ENCODE results near the gene ANK3.
"Not testable (repeated sequence)": the region's sequence is repeated elsewhere in the genome, so short reads cannot be mapped to it uniquely, and the experiment has no call there.

The ANK3 gene

DNA sequence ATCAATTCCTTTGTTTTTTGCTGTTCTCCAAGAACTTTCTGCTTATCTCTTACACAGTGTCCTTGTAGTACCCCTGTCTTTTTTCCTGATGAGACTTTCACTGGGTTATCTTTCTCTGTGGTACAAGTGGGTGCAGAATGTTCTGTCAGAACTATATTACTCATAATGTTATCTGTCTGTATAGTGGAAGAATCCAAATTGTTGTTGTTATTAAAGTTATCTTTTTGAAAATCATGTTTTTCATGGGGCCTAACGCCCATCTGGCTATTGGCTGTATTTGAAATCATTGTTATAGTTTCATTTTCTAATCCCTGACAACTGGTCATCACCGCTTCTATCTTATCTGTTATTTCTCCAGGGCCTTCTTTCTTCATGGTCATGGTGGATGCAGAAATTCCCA, 320.4 kb downstream of the ANK3 start:
- DNase-seq, result no peak

- DNase-seq, result no peak
Measured at GRCh38 chr10:60050366-60050765, 339.3 kb downstream of the ANK3 start.

DNA sequence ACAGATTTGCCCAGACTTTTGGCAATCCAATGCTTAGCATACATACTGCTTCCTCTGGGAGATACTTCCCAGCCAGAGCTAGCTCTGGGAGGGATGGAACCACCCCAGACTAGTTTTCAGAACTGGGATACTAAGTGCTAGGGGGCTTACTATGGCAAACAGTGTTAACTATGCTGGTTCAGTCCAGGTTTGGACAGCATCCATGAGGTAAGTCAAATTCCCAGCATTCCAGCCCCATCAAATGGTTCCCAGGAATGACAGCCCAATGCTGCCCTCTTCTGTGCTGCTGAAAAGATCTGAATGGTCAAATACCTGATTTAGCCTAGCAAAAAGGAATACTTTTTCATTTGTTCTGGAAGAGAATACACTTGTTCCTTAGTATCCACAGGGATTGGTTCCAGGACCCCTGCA, 341.6 kb downstream of the ANK3 start:
- DNase-seq, result no peak

DNA sequence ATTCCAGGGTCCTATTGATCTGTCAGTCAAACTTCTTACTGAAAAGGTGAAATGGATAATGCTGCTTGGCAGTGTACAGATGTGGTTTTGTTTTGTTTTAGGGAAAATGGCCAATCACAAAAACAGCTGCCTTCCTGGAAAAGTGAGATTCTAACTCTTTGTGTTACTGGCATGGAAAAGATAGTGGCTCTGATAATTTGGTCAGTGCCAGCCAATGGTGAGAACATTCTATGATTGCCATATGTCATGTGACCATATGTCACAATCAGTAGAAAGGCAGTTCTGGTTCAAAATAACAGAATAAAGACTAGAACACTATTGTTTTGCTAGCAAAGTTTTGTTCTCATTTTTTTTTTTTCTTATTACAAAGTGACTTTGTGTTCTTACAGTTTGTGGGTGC, 344.1 kb downstream of the ANK3 start:
- no peak for DNase-seq

DNA sequence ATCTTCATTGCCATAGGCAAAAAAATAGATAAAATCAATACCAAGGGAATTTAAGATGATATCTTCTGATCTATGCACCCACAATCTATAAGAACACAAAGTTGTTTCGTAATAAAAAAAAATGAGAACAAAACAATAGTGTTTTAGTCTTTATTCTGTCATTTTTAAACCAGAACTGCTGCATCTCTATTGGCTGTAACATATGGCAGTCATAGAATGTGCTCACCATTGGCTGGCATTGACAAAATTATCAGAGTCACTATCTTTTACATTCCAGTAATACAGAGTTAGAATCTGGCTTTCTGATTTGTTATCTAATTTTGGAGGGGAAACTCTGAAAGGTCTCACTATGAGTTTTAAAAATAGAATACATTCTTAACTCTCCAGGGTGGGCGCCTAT, 344.7 kb downstream of the ANK3 start:
- DNase-seq, result no peak

DNA sequence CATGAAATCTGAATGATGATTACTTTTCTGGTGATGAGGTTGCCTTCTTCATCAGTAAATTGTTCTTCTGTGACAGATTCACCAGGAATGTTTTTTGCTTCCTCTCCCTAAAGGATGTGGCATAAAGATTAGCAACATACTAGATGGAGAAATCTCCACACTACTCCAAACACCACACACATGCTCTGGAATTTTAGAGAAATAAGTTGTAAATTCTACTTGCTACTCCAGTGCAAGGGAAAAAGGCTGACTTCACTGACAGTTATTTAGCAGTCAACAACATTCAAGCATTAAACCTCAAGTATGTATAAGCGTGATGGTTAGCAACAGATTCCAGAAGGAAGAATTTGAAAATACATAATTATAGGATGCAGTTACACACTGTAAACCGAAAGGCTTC, 345.4 kb downstream of the ANK3 start:
- DNase-seq, result no peak

DNA sequence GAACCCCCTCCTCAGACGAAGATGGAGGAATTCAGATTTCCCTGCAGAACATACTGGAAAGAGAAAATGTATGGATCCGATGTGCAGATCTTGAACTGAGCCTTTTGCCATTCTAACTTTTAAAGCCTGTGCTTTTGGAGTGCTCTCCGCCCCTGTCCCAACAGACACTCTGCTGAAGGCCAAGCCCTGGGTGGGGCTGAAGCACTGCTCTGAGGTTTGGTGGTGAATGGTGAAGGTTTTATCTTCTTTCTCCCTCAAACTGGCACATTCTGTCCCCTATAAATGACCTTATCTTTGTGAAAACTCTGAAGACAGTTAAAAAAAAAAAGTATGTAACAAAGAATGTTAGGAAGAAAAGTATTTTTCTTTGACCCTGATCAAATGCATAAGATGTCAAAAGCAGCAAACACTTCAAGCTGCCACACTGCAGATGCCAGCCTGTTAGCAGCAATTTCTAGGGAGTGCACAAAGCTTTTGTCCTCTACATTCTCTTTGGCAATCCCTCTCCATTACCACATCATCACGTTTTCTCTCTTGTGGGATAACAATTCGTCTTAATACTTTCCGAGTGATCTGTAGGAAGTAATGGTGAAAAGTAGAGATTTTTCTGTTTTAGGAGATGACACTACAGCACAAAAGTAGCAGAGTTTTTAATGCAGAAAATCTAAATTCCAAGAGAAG, 346.0 kb downstream of the ANK3 start:
- no peak for DNase-seq

DNA sequence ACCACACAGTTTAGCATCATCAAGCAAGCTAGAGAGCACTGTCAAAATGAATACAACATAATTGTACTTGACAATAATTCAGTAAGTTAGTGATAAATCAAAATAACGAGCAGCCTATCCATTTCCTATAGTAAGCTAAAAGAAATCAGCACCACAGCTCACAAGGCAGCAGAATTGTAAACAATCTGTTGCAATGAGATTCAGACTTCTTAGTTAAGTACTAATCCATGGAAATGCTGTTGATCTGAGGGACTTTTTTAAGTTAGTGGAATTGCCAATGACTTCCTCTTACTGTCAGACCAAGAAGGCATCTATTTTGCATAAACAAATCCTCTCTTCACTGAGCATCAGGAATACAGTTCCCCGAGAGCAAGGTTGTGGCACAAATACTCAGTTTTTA, 346.8 kb downstream of the ANK3 start:
- no peak for DNase-seq

DNA sequence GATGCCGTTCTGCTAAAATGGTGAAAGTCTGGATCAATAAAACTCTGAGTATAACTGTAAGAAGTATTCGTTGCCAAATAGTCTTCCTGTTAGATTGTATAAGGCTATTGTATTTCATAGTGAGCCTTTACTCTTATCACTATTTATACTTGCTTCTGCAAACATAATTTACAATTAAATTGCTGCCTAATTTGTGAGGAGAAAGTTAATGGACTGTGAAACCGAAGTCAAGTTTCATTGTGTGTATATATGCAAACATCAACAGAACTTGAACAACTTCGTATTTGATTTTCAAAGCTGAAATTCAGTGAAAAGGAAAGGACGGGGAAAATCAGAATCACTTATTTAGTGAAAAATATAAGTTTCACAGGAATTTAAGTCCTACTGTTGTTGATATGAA, 347.4 kb downstream of the ANK3 start:
- DNase-seq, result no peak

DNA sequence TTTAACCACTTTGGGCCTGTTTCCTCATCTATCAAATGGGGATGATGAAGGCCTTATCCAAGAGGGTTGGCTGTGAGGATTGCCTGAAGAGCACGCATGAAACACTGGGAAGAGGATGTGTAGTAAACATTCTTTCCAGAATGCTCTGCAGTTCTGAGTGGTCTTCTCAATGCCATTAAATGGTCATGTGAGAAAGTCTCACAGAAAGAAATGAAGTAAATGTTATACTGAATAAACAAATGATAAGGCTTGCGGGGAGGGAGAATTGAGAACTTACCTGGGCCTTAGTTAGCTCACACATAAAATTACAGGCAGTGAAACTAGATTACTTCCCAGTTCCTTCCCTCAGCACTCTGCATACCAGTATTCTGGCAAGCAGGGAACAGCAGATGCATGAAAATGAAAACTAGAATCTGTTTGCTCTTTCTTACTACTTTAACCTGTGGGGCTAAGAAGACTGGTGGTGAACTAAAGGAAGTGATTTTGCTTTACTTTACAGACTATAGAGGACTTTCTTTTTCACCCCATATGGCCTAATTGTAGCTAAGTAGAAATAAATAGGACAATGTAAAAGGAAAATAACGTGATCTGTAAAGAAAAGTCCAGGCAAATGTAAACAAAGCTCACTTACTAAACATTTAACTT, 348.1 kb downstream of the ANK3 start:
- DNase-seq, result no peak

DNA sequence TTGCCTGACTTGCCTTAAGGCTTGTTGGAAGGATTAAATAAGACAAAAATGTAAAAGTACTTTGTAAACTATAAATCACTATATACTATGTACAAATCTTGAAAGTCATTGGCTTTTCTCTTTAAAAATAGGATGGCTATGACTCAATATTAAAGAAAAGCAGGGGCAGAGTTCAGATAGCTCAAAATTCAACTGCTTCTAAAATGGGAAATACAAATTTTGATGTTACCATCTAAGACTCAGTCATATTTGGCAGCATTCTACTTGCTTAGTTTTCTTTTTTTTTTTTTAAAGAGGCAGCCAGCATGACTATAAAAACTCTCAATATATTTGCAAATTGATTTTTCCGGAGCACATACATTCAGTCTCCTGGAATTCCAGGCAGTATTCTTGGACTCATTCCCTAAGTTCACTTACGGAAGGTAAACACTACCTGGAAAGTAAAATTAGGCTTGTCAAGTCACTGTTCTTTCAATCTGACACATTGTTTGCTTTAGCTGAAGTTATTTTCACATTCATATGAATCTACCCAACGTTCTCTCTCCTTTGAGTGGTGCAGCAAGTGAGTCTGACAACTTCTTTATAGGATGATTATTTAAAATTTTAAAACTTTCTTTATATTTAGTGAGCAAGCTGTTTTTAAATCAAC, 349.5 kb downstream of the ANK3 start:
- DNase-seq, result no peak

DNA sequence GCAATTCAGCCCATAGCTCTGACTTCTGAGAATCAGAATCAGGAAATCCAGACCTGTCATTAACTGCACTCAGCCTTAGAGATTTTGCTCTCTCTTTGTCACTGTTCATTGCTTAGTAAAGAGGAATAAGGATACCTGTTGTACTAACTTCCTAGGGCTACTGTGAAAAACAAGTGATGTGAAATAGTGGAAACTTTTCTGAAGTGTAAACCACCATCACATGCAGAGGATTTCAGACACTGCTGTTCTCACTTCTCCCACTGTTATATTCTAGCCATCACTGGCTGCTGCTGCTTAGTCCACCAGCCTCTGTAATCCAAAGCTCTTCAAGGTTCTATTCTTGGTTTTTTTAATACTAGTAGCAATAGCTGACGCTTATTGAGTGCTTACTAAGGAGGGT, 353.7 kb downstream of the ANK3 start:
- no peak for DNase-seq

GRCh38 chr10:60035375-60035774, 354.3 kb downstream of the ANK3 start:
- DNase-seq, result not testable (repeated sequence)

DNA sequence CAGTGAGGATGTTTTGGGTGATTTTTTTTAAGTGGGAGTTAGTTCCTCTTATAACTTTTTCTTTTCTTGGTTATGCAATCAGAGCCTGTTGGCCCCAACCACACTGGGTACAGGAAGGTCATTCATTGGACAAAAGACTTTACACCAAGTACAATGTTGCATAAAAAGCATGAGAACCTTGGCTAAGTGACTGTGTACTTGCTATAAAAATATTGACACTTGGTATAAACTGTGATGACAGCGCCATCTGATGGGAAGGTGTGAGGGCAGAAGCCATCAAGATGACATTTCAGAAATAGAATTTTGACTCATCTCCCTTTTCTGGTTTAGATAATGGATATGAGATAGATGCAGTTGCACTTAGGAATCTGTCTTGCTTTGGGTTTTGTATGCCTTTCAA, 357.0 kb downstream of the ANK3 start:
- no peak for DNase-seq

DNA sequence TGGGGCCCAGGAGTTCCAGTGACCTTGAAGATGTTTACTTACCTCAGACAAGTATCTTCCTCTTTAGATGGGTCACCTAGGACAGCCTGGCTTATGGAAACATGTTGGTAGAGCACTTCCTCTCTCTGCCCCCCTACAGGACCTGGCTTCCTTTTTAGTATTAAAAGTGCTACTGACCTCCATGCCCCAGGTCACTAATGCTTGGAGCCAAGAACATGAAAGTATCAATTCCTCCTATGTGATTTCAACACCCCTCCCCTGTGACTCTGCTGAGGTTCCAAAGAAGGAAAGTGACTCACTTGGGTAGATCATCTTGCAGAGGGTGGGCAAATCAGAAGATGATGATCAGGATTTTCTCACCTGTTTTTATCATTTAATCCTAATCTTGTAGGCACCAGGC, 358.0 kb downstream of the ANK3 start:
- DNase-seq, result no peak

DNA sequence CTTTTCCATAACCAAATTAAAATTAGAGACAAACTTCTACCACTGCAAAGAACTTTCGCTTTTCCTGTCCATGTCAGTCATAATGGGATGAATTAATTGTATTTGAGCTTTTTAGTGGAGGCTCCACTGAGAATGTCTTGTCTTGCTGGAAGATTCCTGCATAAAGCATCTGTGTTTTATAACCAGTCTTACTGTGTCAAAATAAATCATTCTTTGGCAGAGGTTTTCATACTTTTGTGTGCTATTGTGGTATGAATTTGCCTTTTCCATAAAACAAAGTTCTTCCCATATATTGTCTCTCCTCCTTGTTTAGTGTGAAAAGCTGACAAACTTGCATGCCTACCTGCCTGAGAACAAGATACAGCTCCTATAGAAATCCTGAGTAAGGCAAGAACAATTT, 358.5 kb downstream of the ANK3 start:
- DNase-seq, result no peak

DNA sequence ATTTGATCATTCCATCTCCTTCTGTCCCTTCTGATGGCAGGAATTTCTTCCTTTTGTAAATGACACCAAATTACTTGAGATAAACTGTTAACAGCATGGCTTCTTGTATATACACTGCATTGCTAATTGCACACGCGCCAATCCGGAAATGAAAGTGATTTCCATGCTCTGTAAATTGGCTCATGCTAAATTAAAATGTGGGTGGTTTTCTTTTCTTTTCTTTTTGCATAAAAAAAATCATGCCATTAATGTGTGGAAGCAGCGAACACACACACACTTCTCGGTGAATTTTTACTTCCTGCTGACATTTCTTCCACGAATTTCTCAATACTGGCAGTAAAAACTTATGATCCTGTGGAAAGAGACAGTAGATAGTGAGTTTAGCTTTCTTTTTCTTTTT, 360.2 kb downstream of the ANK3 start:
- DNase-seq, result no peak

DNA sequence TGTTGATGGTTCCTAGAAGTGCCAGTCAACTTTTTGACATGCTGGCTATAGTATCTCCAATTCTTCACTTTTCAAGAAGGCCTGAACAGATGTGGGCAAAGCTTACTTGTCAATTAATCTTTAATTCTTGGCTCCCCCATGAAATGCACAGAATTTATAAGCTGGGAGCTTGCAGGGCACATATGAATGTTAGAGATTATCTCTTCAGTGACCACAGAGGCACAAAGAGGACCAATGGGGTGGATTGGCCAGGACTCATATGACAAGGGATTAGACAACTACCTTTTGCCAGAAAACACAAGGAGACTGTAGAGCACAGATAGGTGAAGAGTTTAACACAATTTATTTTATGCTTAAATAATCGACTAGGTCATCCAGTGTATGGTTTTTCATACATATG, 361.6 kb downstream of the ANK3 start:
- no peak for DNase-seq

DNA sequence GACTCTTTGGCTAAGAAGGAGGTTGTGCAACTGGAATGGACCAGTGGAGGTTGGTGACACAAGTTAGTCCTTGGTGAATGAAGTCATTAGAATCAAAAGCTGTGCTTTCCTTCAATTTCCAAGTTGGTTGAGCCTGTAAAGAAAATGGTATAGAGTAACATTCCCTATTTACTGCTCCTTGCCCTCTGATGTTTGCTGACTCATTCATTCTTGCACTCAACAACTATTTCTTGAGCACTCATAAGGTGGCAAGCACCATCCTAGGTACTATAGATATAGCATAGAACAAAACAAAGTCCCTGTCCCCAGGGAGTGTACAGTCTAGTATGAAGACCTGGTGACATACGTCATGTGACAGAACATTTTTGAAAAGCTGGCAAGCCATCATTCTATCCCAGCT, 364.4 kb downstream of the ANK3 start:
- no peak for DNase-seq

- no peak for DNase-seq
Measured at GRCh38 chr10:60024506-60024905, 365.2 kb downstream of the ANK3 start.

DNA sequence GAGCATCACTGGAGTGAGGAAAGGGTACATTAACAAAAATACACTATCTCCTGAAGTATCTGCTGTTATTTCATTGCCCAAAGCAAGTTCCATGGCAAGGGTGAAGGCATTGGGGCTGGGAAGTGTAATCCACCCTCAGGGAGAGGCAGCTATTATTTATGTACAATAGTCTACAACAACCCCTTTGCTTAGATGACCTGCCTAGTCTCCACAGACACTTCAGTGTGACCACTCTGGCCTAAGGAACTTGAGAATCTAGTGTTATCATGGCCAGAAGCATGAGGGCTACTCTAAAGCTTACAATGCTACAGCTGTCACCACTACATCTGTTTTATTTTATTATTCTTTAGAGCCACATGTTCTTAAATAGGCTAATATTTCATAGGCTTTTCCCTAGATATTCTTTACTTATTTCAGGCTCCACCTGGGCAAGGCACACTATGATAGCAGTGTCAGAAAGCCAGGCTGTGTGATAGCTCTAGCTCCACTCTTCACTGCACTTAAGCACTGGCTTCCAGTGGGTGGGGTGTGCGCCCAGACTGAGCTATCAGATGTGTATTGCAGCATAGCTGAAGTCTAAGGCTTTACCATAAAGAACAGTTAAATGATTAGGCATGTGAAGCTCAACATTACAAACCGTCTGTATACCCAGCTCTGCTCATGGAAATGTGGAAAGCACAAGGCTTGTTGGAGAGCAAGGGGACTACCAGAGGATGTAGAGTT, 366.4 kb downstream of the ANK3 start:
- DNase-seq, result no peak

DNA sequence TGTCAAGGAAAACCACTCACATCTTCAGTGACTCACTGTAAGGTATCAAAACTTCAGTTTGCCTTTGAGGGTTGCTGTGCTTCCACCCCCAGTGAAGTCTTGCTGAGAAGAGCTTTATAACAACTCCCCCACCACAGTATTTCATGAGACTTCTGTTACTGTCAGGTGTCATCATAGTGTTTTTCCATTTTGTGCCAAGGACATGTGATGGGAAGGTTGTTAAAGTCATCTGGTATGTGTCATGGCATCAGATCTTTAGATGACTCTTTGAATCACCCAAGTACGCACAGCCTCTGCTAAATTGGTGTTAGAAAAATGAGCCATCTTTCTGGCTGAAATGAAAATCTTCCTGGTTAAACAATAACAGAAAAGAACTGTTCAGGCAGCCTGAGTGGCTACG, 368.3 kb downstream of the ANK3 start:
- no peak for DNase-seq

DNA sequence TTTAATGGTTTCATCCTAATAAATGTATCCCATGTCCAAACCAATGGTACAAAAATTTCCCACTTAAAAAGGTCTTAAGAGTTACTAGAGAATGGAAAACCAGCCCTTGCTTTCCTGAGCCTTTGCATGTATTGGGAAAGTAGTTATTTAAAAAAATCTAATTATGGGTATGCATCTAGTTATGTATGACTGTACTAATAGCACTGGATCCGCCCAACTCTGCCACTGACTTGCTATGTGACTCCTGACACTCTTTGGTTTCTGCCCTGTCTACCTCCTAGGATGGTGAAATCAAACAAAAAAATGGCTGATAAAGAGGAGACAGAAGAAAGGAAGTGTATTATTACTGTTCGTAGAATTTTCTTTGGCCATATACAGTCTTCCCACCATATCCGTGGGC, 372.9 kb downstream of the ANK3 start:
- no peak for DNase-seq
